Measurements from ENCODE around the gene MKNK2. TPM values are rescaled to one million over a fixed set of nuclear protein-coding genes. Genes with fewer than 3 reads are reported as not detected.

The MKNK2 gene
- total and polyA plus RNA-seq, 2 of the 13 experiments (the other 11 are each of a cell fraction or from before 2014, with no cell fraction given) = 44.9 to 112 TPM

DNA sequence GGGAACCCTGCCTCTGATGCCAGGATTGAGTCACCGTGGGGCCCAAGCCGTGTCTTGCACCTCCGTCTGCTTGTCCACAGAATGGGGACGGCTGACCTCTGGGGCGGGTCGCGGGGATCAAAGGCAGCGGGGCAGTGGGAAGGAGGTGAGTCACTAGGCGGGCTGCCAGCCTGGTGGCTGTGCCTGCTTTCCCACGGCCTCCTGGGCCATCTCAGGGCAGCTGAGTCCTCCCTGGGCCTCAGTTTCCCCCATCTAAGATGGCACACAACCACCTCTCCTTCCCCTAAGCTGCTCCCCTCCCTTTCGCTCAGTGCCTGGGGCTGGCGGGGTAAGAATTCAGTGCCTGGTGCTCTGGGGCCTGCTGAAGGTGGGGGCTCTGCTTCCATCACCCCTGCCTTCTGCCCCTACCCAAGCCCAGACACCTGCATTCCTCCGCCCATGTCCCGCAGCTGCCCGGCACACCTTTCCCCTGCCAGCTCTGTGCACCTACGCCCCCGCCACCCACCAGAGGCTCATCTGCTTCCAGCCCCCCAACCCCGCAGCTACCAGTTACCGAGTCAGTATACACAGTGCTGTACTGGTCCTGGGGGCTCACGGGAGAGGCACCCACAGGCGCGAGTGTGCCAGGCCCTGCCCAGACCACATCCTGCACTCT is 3.5 kb downstream of the MKNK2 start:
- Histone ChIP-seq H3K4me2 (ENCODE audit: low read depth, low read length) (peak overlapping the region; percentile 88; the same call in 1 of the 2 replicates), H3K27ac (ENCODE audit: extremely low read length, insufficient read depth, low read length) (no peak overlapping the region), H4K20me1 (ENCODE audit: insufficient read depth, low read length) (peaks cover 47% of the 10 kb centered on the region), H3K9ac (ENCODE audit: insufficient read depth, low read depth, low read length) (no peak overlapping the region), H2AFZ (ENCODE audit: low read length) (no peak overlapping the region), H3K4me1 (ENCODE audit: insufficient read depth, low read length) (peaks cover 46% of the 10 kb centered on the region), H3K36me3 (replicated peaks in 1 of 2; ENCODE audit: control insufficient read depth in 1 of 2, insufficient read depth in 2 of 2, low read length in 2 of 2) (peaks cover 8 to 28% of the 10 kb centered on the region in 2 experiments), H3K27me3 (ENCODE audit: control insufficient read depth in 1 of 2, insufficient read depth in 2 of 2, low read length in 2 of 2) (no peaks in the 10 kb centered on the region), H3K9me3 (ENCODE audit: low read length) (no peaks in the 10 kb centered on the region), H3K4me3 (replicated peaks in 1 of 3; ENCODE audit: insufficient read depth in 1 of 3, low read depth in 2 of 3, low read length in 3 of 3) (peak overlapping the region in 1 of 3 experiments; percentile 92; a peak in 1 of 6 replicates), H3K79me2 (ENCODE audit: insufficient read depth, low read length) (peaks cover 34% of the 10 kb centered on the region)
- CTCF ChIA-PET (ENCODE audit: low intra/inter-chr PET ratio, low total read pairs) = no interaction called here
- WGBS (ENCODE audit: low lambda C conversion rate) = 74% methylated on average over 19 of the region's 22 CpGs
- no peak for ATAC-seq
- in situ Hi-C loops (cut with HindIII; ENCODE audit: extremely low pct_ligation_motif_present, low pct_unique_long_range_greater_than_20kb) (no loop called here), intact Hi-C loops (cut with micrococcal nuclease; ENCODE audit: unreplicated experiment) (no loop called here)
- BruUV-seq (replicated peaks) = no TSS peak
- no peak for FAIRE-seq
- POLR2A ChIA-PET = interaction anchor here (1.0 to 1.8 kb wide), 4 partner anchors 8 to 14 kb away, joined by 3 to 9 read pairs (median 6); no protein-coding TSS in a partner anchor
- no peak for DNase-seq (ENCODE audit: low spot score)
- TF ChIP-seq GATAD2A (CRISPR knock-in tag; IDR thresholded peaks at IDR 0.05) (peak; percentile 70), NR2F1 (CRISPR knock-in tag; IDR thresholded peaks at IDR 0.05) (peak; percentile 86 to 90), POLR2G (IDR thresholded peaks at IDR 0.05; ENCODE audit: low read depth, low read length) (peak; percentile 21; the same call in 1 of the 2 replicates), SP5 (CRISPR knock-in tag; IDR thresholded peaks at IDR 0.05; ENCODE audit: borderline replicate concordance, low read depth) (0 out of 2 replicates have a peak, but pooled peaks have one; percentile 19), TCF7 (IDR thresholded peaks at IDR 0.05; ENCODE audit: low read depth) (peak; percentile 78), MIER2 (CRISPR knock-in tag; IDR thresholded peaks at IDR 0.05) (no peak), TCF12 (IDR thresholded peaks at IDR 0.05) (no peak), TCF12 (CRISPR knock-in tag; IDR thresholded peaks at IDR 0.05) (no peak), FOXA3 (CRISPR knock-in tag; IDR thresholded peaks at IDR 0.05) (peak; percentile 13; the same call in 1 of the 2 replicates), MIER3 (CRISPR knock-in tag; IDR thresholded peaks at IDR 0.05; ENCODE audit: borderline replicate concordance) (no peak), RARG (CRISPR knock-in tag; IDR thresholded peaks at IDR 0.05; ENCODE audit: low read depth) (no peak), PATZ1 (CRISPR knock-in tag; IDR thresholded peaks at IDR 0.05) (no peak)
- TF ChIP-seq, protein P1, sequence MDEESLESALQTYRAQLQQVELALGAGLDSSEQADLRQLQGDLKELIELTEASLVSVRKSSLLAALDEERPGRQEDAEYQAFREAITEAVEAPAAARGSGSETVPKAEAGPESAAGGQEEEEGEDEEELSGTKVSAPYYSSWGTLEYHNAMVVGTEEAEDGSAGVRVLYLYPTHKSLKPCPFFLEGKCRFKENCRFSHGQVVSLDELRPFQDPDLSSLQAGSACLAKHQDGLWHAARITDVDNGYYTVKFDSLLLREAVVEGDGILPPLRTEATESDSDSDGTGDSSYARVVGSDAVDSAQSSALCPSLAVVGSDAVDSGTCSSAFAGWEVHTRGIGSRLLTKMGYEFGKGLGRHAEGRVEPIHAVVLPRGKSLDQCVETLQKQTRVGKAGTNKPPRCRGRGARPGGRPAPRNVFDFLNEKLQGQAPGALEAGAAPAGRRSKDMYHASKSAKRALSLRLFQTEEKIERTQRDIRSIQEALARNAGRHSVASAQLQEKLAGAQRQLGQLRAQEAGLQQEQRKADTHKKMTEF (CRISPR knock-in tag; IDR thresholded peaks at IDR 0.05) = no peak; the same call in 1 of the 2 replicates
- TF ChIP-seq, protein P2, sequence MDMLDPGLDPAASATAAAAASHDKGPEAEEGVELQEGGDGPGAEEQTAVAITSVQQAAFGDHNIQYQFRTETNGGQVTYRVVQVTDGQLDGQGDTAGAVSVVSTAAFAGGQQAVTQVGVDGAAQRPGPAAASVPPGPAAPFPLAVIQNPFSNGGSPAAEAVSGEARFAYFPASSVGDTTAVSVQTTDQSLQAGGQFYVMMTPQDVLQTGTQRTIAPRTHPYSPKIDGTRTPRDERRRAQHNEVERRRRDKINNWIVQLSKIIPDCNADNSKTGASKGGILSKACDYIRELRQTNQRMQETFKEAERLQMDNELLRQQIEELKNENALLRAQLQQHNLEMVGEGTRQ (IDR thresholded peaks at IDR 0.05; ENCODE audit: low read depth, low read length) = no peak
- TF ChIP-seq, protein P2 (CRISPR knock-in tag; IDR thresholded peaks at IDR 0.05; ENCODE audit: borderline replicate concordance) = no peak
- TF ChIP-seq, protein P3, sequence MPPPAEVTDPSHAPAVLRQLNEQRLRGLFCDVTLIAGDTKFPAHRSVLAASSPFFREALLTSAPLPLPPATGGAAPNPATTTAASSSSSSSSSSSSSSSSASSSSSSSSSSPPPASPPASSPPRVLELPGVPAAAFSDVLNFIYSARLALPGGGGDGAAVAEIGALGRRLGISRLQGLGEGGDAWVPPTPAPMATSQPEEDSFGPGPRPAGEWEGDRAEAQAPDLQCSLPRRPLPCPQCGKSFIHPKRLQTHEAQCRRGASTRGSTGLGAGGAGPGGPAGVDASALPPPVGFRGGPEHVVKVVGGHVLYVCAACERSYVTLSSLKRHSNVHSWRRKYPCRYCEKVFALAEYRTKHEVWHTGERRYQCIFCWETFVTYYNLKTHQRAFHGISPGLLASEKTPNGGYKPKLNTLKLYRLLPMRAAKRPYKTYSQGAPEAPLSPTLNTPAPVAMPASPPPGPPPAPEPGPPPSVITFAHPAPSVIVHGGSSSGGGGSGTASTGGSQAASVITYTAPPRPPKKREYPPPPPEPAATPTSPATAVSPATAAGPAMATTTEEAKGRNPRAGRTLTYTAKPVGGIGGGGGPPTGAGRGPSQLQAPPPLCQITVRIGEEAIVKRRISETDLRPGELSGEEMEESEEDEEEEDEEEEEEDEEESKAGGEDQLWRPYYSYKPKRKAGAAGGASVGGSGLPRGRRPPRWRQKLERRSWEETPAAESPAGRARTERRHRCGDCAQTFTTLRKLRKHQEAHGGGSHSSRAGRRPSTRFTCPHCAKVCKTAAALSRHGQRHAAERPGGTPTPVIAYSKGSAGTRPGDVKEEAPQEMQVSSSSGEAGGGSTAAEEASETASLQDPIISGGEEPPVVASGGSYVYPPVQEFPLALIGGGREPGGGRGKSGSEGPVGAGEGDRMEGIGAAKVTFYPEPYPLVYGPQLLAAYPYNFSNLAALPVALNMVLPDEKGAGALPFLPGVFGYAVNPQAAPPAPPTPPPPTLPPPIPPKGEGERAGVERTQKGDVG (CRISPR knock-in tag; IDR thresholded peaks at IDR 0.05; ENCODE audit: borderline replicate concordance) = 0 out of 2 replicates have a peak, but pooled peaks have one; percentile 64

Data from HepG2 (cell line).